Ecto neural progenitor cell (in vitro differentiated cells): ENCODE measurements around the gene GADD45B.
"Not testable (repeated sequence)": the region's sequence is repeated elsewhere in the genome, so short reads cannot be mapped to it uniquely, and the experiment has no call there.

Experiments used
- DNase-seq: peaks from one replicate; pipeline ENCODE4 v3.0.0-alpha.2; 2018; ENCODE audit warnings: low spot score

The GADD45B gene

GRCh38 chr19:2488405-2488941 lies 12.5 kb downstream of the GADD45B start:
- DNase-seq: no peak

- DNase-seq: peak; percentile 75
Measured at GRCh38 chr19:2488942-2489731, 13.2 kb downstream of the GADD45B start.

GRCh38 chr19:2490659-2491058 lies 14.7 kb downstream of the GADD45B start:
- no peak for DNase-seq

GRCh38 chr19:2491130-2491801 lies 15.3 kb downstream of the GADD45B start:
- DNase-seq: no peak

GRCh38 chr19:2492870-2493269 lies 16.9 kb downstream of the GADD45B start:
- no peak for DNase-seq

GRCh38 chr19:2493448-2493847 lies 17.5 kb downstream of the GADD45B start:
- DNase-seq: not testable (repeated sequence)

- DNase-seq: peak; percentile 50
Measured at GRCh38 chr19:2494084-2494446, 18.1 kb downstream of the GADD45B start.

GRCh38 chr19:2494447-2495129 lies 18.7 kb downstream of the GADD45B start:
- peak; percentile 67 for DNase-seq

- DNase-seq: no peak
Measured at GRCh38 chr19:2495130-2495641, 19.3 kb downstream of the GADD45B start.

GRCh38 chr19:2495651-2496316 lies 19.9 kb downstream of the GADD45B start:
- no peak for DNase-seq

- DNase-seq: no peak
Measured at GRCh38 chr19:2497186-2497585, 21.3 kb downstream of the GADD45B start.

- no peak for DNase-seq
Measured at GRCh38 chr19:2500156-2500555, 24.2 kb downstream of the GADD45B start.

GRCh38 chr19:2500841-2501261 lies 24.9 kb downstream of the GADD45B start:
- DNase-seq: no peak

GRCh38 chr19:2503521-2504109 lies 27.7 kb downstream of the GADD45B start:
- no peak for DNase-seq

GRCh38 chr19:2506656-2507055 lies 30.7 kb downstream of the GADD45B start:
- DNase-seq: not testable (repeated sequence)

GRCh38 chr19:2507109-2507508 lies 31.2 kb downstream of the GADD45B start:
- DNase-seq: no peak

- DNase-seq: no peak
Measured at GRCh38 chr19:2509096-2509495, 33.2 kb downstream of the GADD45B start.

- DNase-seq: no peak
Measured at GRCh38 chr19:2511570-2511969, 35.6 kb downstream of the GADD45B start.

GRCh38 chr19:2511991-2512390 lies 36.1 kb downstream of the GADD45B start:
- no peak for DNase-seq

- DNase-seq: no peak
Measured at GRCh38 chr19:2512523-2513431, 36.9 kb downstream of the GADD45B start.
